ENCODE data around the gene KIRREL3. TPM values are rescaled to one million over a fixed set of nuclear protein-coding genes. Genes with fewer than 3 reads are reported as not detected.
"Not testable (repeated sequence)": the region's sequence is repeated elsewhere in the genome, so short reads cannot be mapped to it uniquely, and the experiment has no call there.

KIRREL3 gene
- total and polyA plus RNA-seq, 2 of the 4 experiments (the other 2 are of a cell fraction), result 10.9 to 15.9 TPM

DNA sequence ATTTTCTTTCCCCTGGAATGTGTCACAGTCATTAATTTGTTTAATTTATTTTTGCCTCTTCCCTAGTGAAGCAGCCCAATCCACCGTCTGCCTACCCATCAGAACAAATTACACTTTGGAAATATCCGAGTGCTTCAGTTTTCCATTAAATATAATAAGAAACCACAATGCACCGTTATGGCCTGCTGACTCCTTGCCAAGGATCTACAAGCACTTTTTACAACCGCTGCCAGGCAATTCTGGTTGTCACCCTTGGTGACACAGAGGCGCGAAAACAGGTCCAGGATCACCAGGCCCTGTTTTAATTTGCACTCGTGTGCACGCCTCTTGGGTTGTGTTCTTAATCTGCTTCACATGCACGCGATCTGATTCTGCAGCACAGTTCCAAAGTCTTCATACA is 43.9 kb downstream of the KIRREL3 start:
- Histone ChIP-seq H2BK20ac (ENCODE audit: low read depth, low read length) (no peak overlapping the region), H3K4ac (ENCODE audit: low read depth, low read length) (no peak overlapping the region), H3K9me1 (ENCODE audit: insufficient read depth, low read length) (no peaks in the 10 kb centered on the region; the same call in 1 of the 2 replicates), H3K9me3 (ENCODE audit: control insufficient read depth, insufficient read depth, low read length) (no peaks in the 10 kb centered on the region; the same call in 1 of the 2 replicates), H4K20me1 (ENCODE audit: insufficient read depth, low read length) (peaks cover 4% of the 10 kb centered on the region; the same call in 1 of the 2 replicates), H3K4me1 (ENCODE audit: control insufficient read depth, insufficient read depth, low read length) (no peaks in the 10 kb centered on the region), H3K18ac (ENCODE audit: low read depth, low read length) (no peak overlapping the region), H3K4me2 (ENCODE audit: low read depth, low read length) (no peak overlapping the region), H2AK5ac (ENCODE audit: low read depth, low read length) (no peak overlapping the region), H2BK120ac (ENCODE audit: low read depth, low read length) (no peak overlapping the region), H4K91ac (ENCODE audit: insufficient read depth, low read depth, low read length) (no peak overlapping the region), H2BK5ac (ENCODE audit: low read depth, low read length, poor library complexity, severe bottlenecking) (no peak overlapping the region), H2AFZ (replicated peaks; ENCODE audit: low read length, poor library complexity) (no peak overlapping the region), H4K8ac (ENCODE audit: low read depth in 2 of 2, low read length in 2 of 2) (no peak overlapping the region), H3K9ac (ENCODE audit: low read depth, low read length) (no peak overlapping the region), H3K36me3 (ENCODE audit: control insufficient read depth, insufficient read depth, low read length) (no peaks in the 10 kb centered on the region), H2AK9ac (replicated peaks; ENCODE audit: low read depth, low read length, poor library complexity) (no peak overlapping the region), H3K14ac (replicated peaks; ENCODE audit: low read depth, low read length) (no peak overlapping the region), H3K23ac (ENCODE audit: low read depth, low read length) (no peak overlapping the region), H3K56ac (ENCODE audit: extremely low read depth, insufficient read depth, low read length) (no peak overlapping the region), H4K5ac (ENCODE audit: low read depth, low read length) (no peak overlapping the region), H2BK15ac (ENCODE audit: low read depth, low read length) (no peak overlapping the region), H3K79me1 (ENCODE audit: low read depth in 1 of 2, low read length in 2 of 2) (peaks cover 27 to 40% of the 10 kb centered on the region in 2 experiments), H3K27ac (ENCODE audit: insufficient read depth, low read length) (no peak overlapping the region), H3K4me3 (ENCODE audit: insufficient read depth, low read depth, low read length) (no peak overlapping the region), H3K27me3 (ENCODE audit: control insufficient read depth, insufficient read depth, low read length) (no peaks in the 10 kb centered on the region)
- no TSS peak for BruUV-seq (replicated peaks)
- no peak for DNase-seq
- intact Hi-C loops (cut with micrococcal nuclease) (no loop called here), in situ Hi-C loops (cut with MboI; ENCODE audit: low sequenced_read_pairs) (no loop called here), dilution Hi-C loops (cut with HindIII; ENCODE audit: low sequenced_read_pairs, unreplicated experiment) (no loop called here)
- TF ChIP-seq BHLHE40 (IDR thresholded peaks at IDR 0.05; ENCODE audit: low read depth, low read length) (no peak), NFE2L2 (IDR thresholded peaks at IDR 0.05; ENCODE audit: low read depth, low read length) (no peak), POLR2A (IDR thresholded peaks at IDR 0.05; ENCODE audit: low read depth, low read length) (no peak)
- WGBS, 2 experiments (ENCODE audit: extremely low coverage in 2 of 2, insufficient read length in 1 of 2), result 88% methylated on average over 9 of the region's 10 CpGs; no CpG with 5 or more reads in 1 of the 2 experiments
- ATAC-seq (ENCODE audit: low read depth), result no peak
- ChIA-PET POLR2A (ENCODE audit: unreplicated experiment) (no interaction called here), CTCF (no interaction called here)

DNA sequence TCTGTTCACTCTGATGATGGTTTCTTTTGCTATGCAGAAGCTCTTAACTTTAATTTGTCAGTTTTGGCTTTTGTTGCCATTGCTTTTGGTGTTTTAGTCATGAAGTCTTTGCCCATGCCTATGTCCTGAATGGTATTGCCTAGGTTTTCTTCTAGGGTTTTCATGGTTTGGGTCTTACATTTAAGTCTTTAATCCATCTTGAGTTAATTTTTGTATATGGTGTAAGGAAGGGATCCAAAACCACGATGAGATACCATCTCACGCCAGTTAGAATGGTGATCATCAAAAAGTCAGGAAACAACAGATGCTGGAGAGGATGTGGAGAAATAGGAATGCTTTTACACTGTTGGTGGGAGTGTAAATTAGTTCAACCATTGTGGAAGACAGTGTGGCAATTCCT is 48.0 kb downstream of the KIRREL3 start:
- H3K4me2 ChIP-seq (ENCODE audit: low read depth, low read length); H2BK5ac ChIP-seq (ENCODE audit: low read depth, low read length, poor library complexity, severe bottlenecking); H2AFZ ChIP-seq (replicated peaks; ENCODE audit: low read length, poor library complexity); H4K8ac ChIP-seq (ENCODE audit: low read depth in 2 of 2, low read length in 2 of 2); H3K36me3 ChIP-seq (ENCODE audit: control insufficient read depth, insufficient read depth, low read length); H3K18ac ChIP-seq (ENCODE audit: low read depth, low read length); H2BK20ac ChIP-seq (ENCODE audit: low read depth, low read length); H3K27me3 ChIP-seq (ENCODE audit: control insufficient read depth, insufficient read depth, low read length); H3K4me1 ChIP-seq (ENCODE audit: control insufficient read depth, insufficient read depth, low read length); H3K9ac ChIP-seq (ENCODE audit: low read depth, low read length); H3K4me3 ChIP-seq (ENCODE audit: insufficient read depth, low read depth, low read length); H3K23ac ChIP-seq (ENCODE audit: low read depth, low read length); ATAC-seq (ENCODE audit: low read depth); H3K14ac ChIP-seq (replicated peaks; ENCODE audit: low read depth, low read length); H2AK9ac ChIP-seq (replicated peaks; ENCODE audit: low read depth, low read length, poor library complexity); H4K5ac ChIP-seq (ENCODE audit: low read depth, low read length); CTCF ChIA-PET; H3K27ac ChIP-seq (ENCODE audit: insufficient read depth, low read length); H4K91ac ChIP-seq (ENCODE audit: insufficient read depth, low read depth, low read length); H3K4ac ChIP-seq (ENCODE audit: low read depth, low read length); H2BK15ac ChIP-seq (ENCODE audit: low read depth, low read length); in situ Hi-C loops (cut with MboI; ENCODE audit: low sequenced_read_pairs); H3K9me3 ChIP-seq (ENCODE audit: control insufficient read depth, insufficient read depth, low read length); dilution Hi-C loops (cut with HindIII; ENCODE audit: low sequenced_read_pairs, unreplicated experiment); H2AK5ac ChIP-seq (ENCODE audit: low read depth, low read length); H2BK120ac ChIP-seq (ENCODE audit: low read depth, low read length); H3K56ac ChIP-seq (ENCODE audit: extremely low read depth, insufficient read depth, low read length); POLR2A ChIA-PET (ENCODE audit: unreplicated experiment); intact Hi-C loops (cut with micrococcal nuclease); DNase-seq; BruUV-seq (replicated peaks): not testable (repeated sequence)
- Histone ChIP-seq H3K9me1 (ENCODE audit: insufficient read depth, low read length) (peaks cover 10% of the 10 kb centered on the region), H4K20me1 (ENCODE audit: insufficient read depth, low read length) (peaks cover 27% of the 10 kb centered on the region), H3K79me1 (ENCODE audit: low read depth in 1 of 2, low read length in 2 of 2) (peaks cover 37 to 41% of the 10 kb centered on the region in 2 experiments)
- WGBS, 2 experiments (ENCODE audit: extremely low coverage in 2 of 2, insufficient read length in 1 of 2), result no CpG with 5 or more reads among the region's 2 CpGs

Measured in IMR-90 (cell line).